ENCODE measurements around the gene ACTR1A.

DNA sequence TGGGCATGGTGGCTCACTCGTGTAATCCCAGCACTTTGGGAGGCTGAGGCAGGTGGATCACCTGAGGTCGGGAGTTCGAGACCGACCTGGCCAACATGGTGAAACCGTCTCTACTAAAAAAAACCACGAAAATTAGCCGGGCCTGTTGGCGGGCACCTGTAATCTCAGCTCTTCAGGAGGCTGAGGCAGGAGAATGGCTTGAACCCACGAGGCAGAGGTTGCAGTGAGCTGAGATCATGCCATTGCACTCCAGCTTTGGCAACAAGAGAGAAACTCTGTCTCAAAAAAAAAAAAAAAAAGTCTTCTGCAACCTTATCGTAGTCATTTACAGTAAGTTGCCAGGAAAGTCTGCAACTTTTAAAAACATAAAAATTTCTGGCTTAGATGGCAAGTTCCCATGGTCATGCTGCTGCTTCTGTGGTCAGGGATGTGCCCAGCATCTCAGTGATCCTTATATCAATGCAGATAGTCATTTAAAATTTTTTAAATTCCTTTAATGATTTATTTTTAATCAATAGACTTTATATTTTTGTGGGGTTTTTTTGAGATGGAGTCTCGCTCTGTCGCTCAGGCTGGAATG lies 16.8 kb upstream of the ACTR1A start:
- TF ChIP-seq, protein P1, sequence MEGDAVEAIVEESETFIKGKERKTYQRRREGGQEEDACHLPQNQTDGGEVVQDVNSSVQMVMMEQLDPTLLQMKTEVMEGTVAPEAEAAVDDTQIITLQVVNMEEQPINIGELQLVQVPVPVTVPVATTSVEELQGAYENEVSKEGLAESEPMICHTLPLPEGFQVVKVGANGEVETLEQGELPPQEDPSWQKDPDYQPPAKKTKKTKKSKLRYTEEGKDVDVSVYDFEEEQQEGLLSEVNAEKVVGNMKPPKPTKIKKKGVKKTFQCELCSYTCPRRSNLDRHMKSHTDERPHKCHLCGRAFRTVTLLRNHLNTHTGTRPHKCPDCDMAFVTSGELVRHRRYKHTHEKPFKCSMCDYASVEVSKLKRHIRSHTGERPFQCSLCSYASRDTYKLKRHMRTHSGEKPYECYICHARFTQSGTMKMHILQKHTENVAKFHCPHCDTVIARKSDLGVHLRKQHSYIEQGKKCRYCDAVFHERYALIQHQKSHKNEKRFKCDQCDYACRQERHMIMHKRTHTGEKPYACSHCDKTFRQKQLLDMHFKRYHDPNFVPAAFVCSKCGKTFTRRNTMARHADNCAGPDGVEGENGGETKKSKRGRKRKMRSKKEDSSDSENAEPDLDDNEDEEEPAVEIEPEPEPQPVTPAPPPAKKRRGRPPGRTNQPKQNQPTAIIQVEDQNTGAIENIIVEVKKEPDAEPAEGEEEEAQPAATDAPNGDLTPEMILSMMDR (IDR thresholded peaks at IDR 0.05; ENCODE audit: low read depth, low read length), result no peak
- TF ChIP-seq POLR2A (IDR thresholded peaks at IDR 0.05; ENCODE audit: extremely low read depth, insufficient read length) (no peak), MYC (IDR thresholded peaks at IDR 0.05; ENCODE audit: low read depth, low read length) (no peak)
- TF ChIP-seq, protein P2, sequence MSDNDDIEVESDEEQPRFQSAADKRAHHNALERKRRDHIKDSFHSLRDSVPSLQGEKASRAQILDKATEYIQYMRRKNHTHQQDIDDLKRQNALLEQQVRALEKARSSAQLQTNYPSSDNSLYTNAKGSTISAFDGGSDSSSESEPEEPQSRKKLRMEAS (IDR thresholded peaks at IDR 0.05; ENCODE audit: low read depth, low read length), result no peak

Measured in NB4 (cell line).